PC-3 (cell line): Measurements from ENCODE around the gene TTC22.

ENCODE experiments used
- EZH2 ChIP-seq: fragments of 300-600 bp; sonication (generic); IDR thresholded peaks from one replicate; pipeline ENCODE4 v1.6.1; 2017; ENCODE audit warnings: antibody characterized with exemption, mild to moderate bottlenecking, low read length; ENCODE audit not compliant: unreplicated experiment
- TF ChIP-seq, protein P1 (sequence below): fragments of 300-600 bp; sonication (generic); conservative IDR thresholded peaks from 2 replicates; pipeline ENCODE4 v1.5.1; 2017; ENCODE audit warnings: antibody characterized with exemption, low read depth, mild to moderate bottlenecking, low read length

DNA sequence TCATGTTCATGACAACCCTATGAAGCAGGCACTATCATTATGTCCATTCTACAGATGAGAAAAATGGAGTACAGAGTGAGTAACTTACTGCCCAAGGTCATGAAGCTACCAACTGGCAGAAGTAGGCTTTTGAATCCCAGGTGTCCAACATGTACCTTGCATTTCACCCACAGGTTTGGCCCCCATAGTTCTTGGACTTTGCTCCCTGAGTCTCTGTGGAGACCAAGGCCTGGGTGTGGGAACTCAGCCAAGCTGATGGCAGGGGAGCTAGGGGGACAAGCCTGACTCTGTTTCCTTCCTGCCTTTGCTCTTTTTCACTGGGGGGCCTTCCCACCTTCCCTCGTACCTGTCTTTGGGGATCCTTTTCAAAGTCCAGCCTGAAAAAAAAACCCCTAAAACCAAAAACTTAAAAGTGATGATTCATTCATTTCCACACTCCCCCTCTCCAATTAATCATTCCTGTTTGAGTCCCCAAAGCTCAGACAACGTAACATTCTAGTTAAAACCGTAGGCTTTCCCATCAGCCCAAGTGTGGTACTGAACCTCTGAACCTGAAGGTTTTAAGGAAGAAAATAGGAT is 8.5 kb upstream of the TTC22 start:
- TF ChIP-seq, protein P1, sequence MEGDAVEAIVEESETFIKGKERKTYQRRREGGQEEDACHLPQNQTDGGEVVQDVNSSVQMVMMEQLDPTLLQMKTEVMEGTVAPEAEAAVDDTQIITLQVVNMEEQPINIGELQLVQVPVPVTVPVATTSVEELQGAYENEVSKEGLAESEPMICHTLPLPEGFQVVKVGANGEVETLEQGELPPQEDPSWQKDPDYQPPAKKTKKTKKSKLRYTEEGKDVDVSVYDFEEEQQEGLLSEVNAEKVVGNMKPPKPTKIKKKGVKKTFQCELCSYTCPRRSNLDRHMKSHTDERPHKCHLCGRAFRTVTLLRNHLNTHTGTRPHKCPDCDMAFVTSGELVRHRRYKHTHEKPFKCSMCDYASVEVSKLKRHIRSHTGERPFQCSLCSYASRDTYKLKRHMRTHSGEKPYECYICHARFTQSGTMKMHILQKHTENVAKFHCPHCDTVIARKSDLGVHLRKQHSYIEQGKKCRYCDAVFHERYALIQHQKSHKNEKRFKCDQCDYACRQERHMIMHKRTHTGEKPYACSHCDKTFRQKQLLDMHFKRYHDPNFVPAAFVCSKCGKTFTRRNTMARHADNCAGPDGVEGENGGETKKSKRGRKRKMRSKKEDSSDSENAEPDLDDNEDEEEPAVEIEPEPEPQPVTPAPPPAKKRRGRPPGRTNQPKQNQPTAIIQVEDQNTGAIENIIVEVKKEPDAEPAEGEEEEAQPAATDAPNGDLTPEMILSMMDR, result no peak
- TF ChIP-seq EZH2, result no peak
